ENCODE results near the gene KMO. TPM values are rescaled to one million over a fixed set of nuclear protein-coding genes. Genes with fewer than 3 reads are reported as not detected.

KMO gene
- total RNA-seq, 4 donors from 2014 or later = 0.62 to 3.1 (median 1.1) TPM; not detected in 1

- Histone ChIP-seq H3K36me3 (no peaks in the 10 kb centered on the region), H3K9me3 (no peaks in the 10 kb centered on the region), H3K4me3 (no peak overlapping the region), H3K27ac (no peak overlapping the region), H3K27me3 (peaks cover 4% of the 10 kb centered on the region), H3K4me1 (no peaks in the 10 kb centered on the region)
- TF ChIP-seq POLR2A (IDR thresholded peaks at IDR 0.05) = no peak
- no peak for TF ChIP-seq POLR2AphosphoS5 (IDR thresholded peaks at IDR 0.05)
- TF ChIP-seq EP300 (IDR thresholded peaks at IDR 0.05) = no peak
- no peak for TF ChIP-seq CTCF (IDR thresholded peaks at IDR 0.05)
- ATAC-seq = no peak
- 58 to 60% methylated on average over 2 of the region's 2 CpGs for WGBS, 2 donors (ENCODE audit: low coverage in 1 of 2)
Measured at GRCh38 chr1:241600496-241600901, 68.3 kb downstream of the KMO start.

GRCh38 chr1:241603731-241604245 lies 71.6 kb downstream of the KMO start:
- Histone ChIP-seq H3K4me3 (no peak overlapping the region), H3K4me1 (no peaks in the 10 kb centered on the region), H3K27ac (no peak overlapping the region), H3K9me3 (no peaks in the 10 kb centered on the region), H3K27me3 (peaks cover 4% of the 10 kb centered on the region), H3K36me3 (no peaks in the 10 kb centered on the region)
- ATAC-seq = no peak
- no peak for TF ChIP-seq EP300 (IDR thresholded peaks at IDR 0.05)
- no peak for TF ChIP-seq POLR2A (IDR thresholded peaks at IDR 0.05)
- TF ChIP-seq CTCF (IDR thresholded peaks at IDR 0.05) = no peak
- TF ChIP-seq POLR2AphosphoS5 (IDR thresholded peaks at IDR 0.05) = no peak
- WGBS, 2 donors (ENCODE audit: low coverage in 1 of 2) = 68 to 70% methylated on average over 1 to 3 of the region's 3 CpGs

GRCh38 chr1:241605146-241605805 lies 73.1 kb downstream of the KMO start:
- no peaks in the 10 kb centered on the region for H3K4me1 ChIP-seq
- ATAC-seq = no peak
- no peak overlapping the region for H3K27ac ChIP-seq
- no peaks in the 10 kb centered on the region for H3K9me3 ChIP-seq
- 58 to 73% methylated on average over 8 to 9 of the region's 9 CpGs for WGBS, 2 donors (ENCODE audit: low coverage in 1 of 2)
- TF ChIP-seq POLR2A (IDR thresholded peaks at IDR 0.05) = no peak
- H3K4me3 ChIP-seq = no peak overlapping the region
- peaks cover 4% of the 10 kb centered on the region for H3K27me3 ChIP-seq
- H3K36me3 ChIP-seq = no peaks in the 10 kb centered on the region

GRCh38 chr1:241606544-241606943 lies 74.4 kb downstream of the KMO start:
- Histone ChIP-seq H3K9me3 (no peaks in the 10 kb centered on the region), H3K4me3 (no peak overlapping the region), H3K27ac (no peak overlapping the region), H3K4me1 (no peaks in the 10 kb centered on the region), H3K27me3 (peaks cover 4% of the 10 kb centered on the region), H3K36me3 (no peaks in the 10 kb centered on the region)
- ATAC-seq = no peak
- WGBS, 2 donors (ENCODE audit: low coverage in 1 of 2) = 73 to 81% methylated on average over 5 of the region's 5 CpGs
- no peak for TF ChIP-seq EP300 (IDR thresholded peaks at IDR 0.05)
- TF ChIP-seq POLR2A (IDR thresholded peaks at IDR 0.05) = no peak
- no peak for TF ChIP-seq CTCF (IDR thresholded peaks at IDR 0.05)
- no peak for TF ChIP-seq POLR2AphosphoS5 (IDR thresholded peaks at IDR 0.05)

GRCh38 chr1:241607497-241607896 lies 75.3 kb downstream of the KMO start:
- TF ChIP-seq CTCF (IDR thresholded peaks at IDR 0.05) (no peak), POLR2A (IDR thresholded peaks at IDR 0.05) (no peak), POLR2AphosphoS5 (IDR thresholded peaks at IDR 0.05) (no peak), EP300 (IDR thresholded peaks at IDR 0.05) (no peak)
- H3K9me3 ChIP-seq = no peaks in the 10 kb centered on the region
- no peaks in the 10 kb centered on the region for H3K4me1 ChIP-seq
- H3K4me3 ChIP-seq = no peak overlapping the region
- no peak overlapping the region for H3K27ac ChIP-seq
- ATAC-seq = no peak
- peaks cover 4% of the 10 kb centered on the region for H3K27me3 ChIP-seq
- H3K36me3 ChIP-seq = no peaks in the 10 kb centered on the region
